ENCODE data around the gene IGSF9B.

- TF ChIP-seq POLR2A (IDR thresholded peaks at IDR 0.05; ENCODE audit: low read depth, low read length) (no peak), ZBTB33 (IDR thresholded peaks at IDR 0.05) (no peak), CBX5 (IDR thresholded peaks at IDR 0.05; ENCODE audit: low read depth) (no peak), ZNF207 (IDR thresholded peaks at IDR 0.05; ENCODE audit: borderline replicate concordance) (no peak), TARDBP (IDR thresholded peaks at IDR 0.05; ENCODE audit: borderline replicate concordance) (no peak), ATF3 (IDR thresholded peaks at IDR 0.05; ENCODE audit: borderline replicate concordance, extremely low read depth, low read depth, low read length) (no peak), MLLT1 (IDR thresholded peaks at IDR 0.05) (no peak), BHLHE40 (IDR thresholded peaks at IDR 0.05; ENCODE audit: borderline replicate concordance in 1 of 2, low read depth in 2 of 2, low read length in 1 of 2) (no peak), ZZZ3 (IDR thresholded peaks at IDR 0.05; ENCODE audit: control insufficient read depth, insufficient read length, low read depth) (no peak)
These were observed 22.7 kb downstream of the IGSF9B start for GRCh38 chr11:133934096-133934495.
